Measurements from ENCODE around the gene METTL4.
"Not testable (repeated sequence)": the region's sequence is repeated elsewhere in the genome, so short reads cannot be mapped to it uniquely, and the experiment has no call there.

Gene METTL4

GRCh38 chr18:2541925-2542563, 29.3 kb downstream of the METTL4 start:
- peaks cover 0 to 10% (median 6%) of the 10 kb centered on the region in 5 donors for H3K36me3 ChIP-seq (ENCODE audit: control insufficient read depth in 5 of 5, insufficient read depth in 5 of 5, low read length in 5 of 5)
- not testable (repeated sequence) for H3K27me3 ChIP-seq (ENCODE audit: control insufficient read depth in 5 of 5, insufficient read depth in 4 of 5, low read length in 5 of 5); H3K27ac ChIP-seq (ENCODE audit: low read depth, low read length)

GRCh38 chr18:2540575-2540974, 30.7 kb downstream of the METTL4 start:
- Histone ChIP-seq H3K9ac (ENCODE audit: low read length in 5 of 5) (no peak overlapping the region), H3K4me1 (ENCODE audit: control insufficient read depth in 5 of 5, insufficient read depth in 5 of 5, low read length in 5 of 5) (peaks cover 0 to 8% (median 0%) of the 10 kb centered on the region in 5 donors), H3K27ac (ENCODE audit: low read depth, low read length) (no peak overlapping the region), H3K36me3 (ENCODE audit: control insufficient read depth in 5 of 5, insufficient read depth in 5 of 5, low read length in 5 of 5) (peaks cover 0 to 10% (median 3%) of the 10 kb centered on the region in 5 donors), H3K4me3 (ENCODE audit: low read depth in 1 of 5, low read length in 5 of 5) (no peak overlapping the region), H3K9me3 (ENCODE audit: control insufficient read depth in 5 of 5, low read length in 5 of 5) (no peaks in the 10 kb centered on the region), H3K27me3 (ENCODE audit: control insufficient read depth in 5 of 5, insufficient read depth in 4 of 5, low read length in 5 of 5) (no peaks in the 10 kb centered on the region)

More at GRCh38 chr18:2541925-2542563, 29.3 kb downstream of the METTL4 start:
- H3K9me3 ChIP-seq (ENCODE audit: control insufficient read depth in 5 of 5, low read length in 5 of 5); H3K4me1 ChIP-seq (ENCODE audit: control insufficient read depth in 5 of 5, insufficient read depth in 5 of 5, low read length in 5 of 5); H3K9ac ChIP-seq (ENCODE audit: low read length in 5 of 5); H3K4me3 ChIP-seq (ENCODE audit: low read depth in 1 of 5, low read length in 5 of 5): not testable (repeated sequence)

- no peak overlapping the region for H3K4me3 ChIP-seq (ENCODE audit: low read depth in 1 of 5, low read length in 5 of 5)
- H3K27me3 ChIP-seq (ENCODE audit: control insufficient read depth in 5 of 5, insufficient read depth in 4 of 5, low read length in 5 of 5), result no peaks in the 10 kb centered on the region
- no peak overlapping the region for H3K27ac ChIP-seq (ENCODE audit: low read depth, low read length)
- peak overlapping the region in 1 of 5 donors; percentile 10 for H3K9ac ChIP-seq (ENCODE audit: low read length in 5 of 5)
- H3K9me3 ChIP-seq (ENCODE audit: control insufficient read depth in 5 of 5, low read length in 5 of 5), result no peaks in the 10 kb centered on the region
- peaks cover 3 to 9% (median 6%) of the 10 kb centered on the region in 5 donors for H3K36me3 ChIP-seq (ENCODE audit: control insufficient read depth in 5 of 5, insufficient read depth in 5 of 5, low read length in 5 of 5)
- peaks cover 0 to 8% (median 0%) of the 10 kb centered on the region in 5 donors for H3K4me1 ChIP-seq (ENCODE audit: control insufficient read depth in 5 of 5, insufficient read depth in 5 of 5, low read length in 5 of 5)
Measured at GRCh38 chr18:2538844-2539243, 32.5 kb downstream of the METTL4 start.

- H3K27me3 ChIP-seq (ENCODE audit: control insufficient read depth in 5 of 5, insufficient read depth in 4 of 5, low read length in 5 of 5), result no peaks in the 10 kb centered on the region
- H3K4me3 ChIP-seq (ENCODE audit: low read depth in 1 of 5, low read length in 5 of 5), result no peak overlapping the region
- H3K4me1 ChIP-seq (ENCODE audit: control insufficient read depth in 5 of 5, insufficient read depth in 5 of 5, low read length in 5 of 5), result peaks cover 0 to 8% (median 0%) of the 10 kb centered on the region in 5 donors
- no peaks in the 10 kb centered on the region for H3K9me3 ChIP-seq (ENCODE audit: control insufficient read depth in 5 of 5, low read length in 5 of 5)
- H3K27ac ChIP-seq (ENCODE audit: low read depth, low read length), result no peak overlapping the region
- H3K36me3 ChIP-seq (ENCODE audit: control insufficient read depth in 5 of 5, insufficient read depth in 5 of 5, low read length in 5 of 5), result peaks cover 3 to 9% (median 6%) of the 10 kb centered on the region in 5 donors
- no peak overlapping the region for H3K9ac ChIP-seq (ENCODE audit: low read length in 5 of 5)
Measured at GRCh38 chr18:2538236-2538635, 33.1 kb downstream of the METTL4 start.

- Histone ChIP-seq H3K9me3 (ENCODE audit: control insufficient read depth in 5 of 5, low read length in 5 of 5) (no peaks in the 10 kb centered on the region), H3K4me1 (ENCODE audit: control insufficient read depth in 5 of 5, insufficient read depth in 5 of 5, low read length in 5 of 5) (peaks cover 0 to 8% (median 0%) of the 10 kb centered on the region in 5 donors), H3K36me3 (ENCODE audit: control insufficient read depth in 5 of 5, insufficient read depth in 5 of 5, low read length in 5 of 5) (peaks cover 3 to 9% (median 6%) of the 10 kb centered on the region in 5 donors), H3K9ac (ENCODE audit: low read length in 5 of 5) (no peak overlapping the region), H3K27me3 (ENCODE audit: control insufficient read depth in 5 of 5, insufficient read depth in 4 of 5, low read length in 5 of 5) (no peaks in the 10 kb centered on the region), H3K27ac (ENCODE audit: low read depth, low read length) (no peak overlapping the region), H3K4me3 (ENCODE audit: low read depth in 1 of 5, low read length in 5 of 5) (no peak overlapping the region)
Measured at GRCh38 chr18:2537296-2537695, 34.0 kb downstream of the METTL4 start.

GRCh38 chr18:2536493-2536892, 34.8 kb downstream of the METTL4 start:
- Histone ChIP-seq H3K27ac (ENCODE audit: low read depth, low read length) (no peak overlapping the region), H3K9me3 (ENCODE audit: control insufficient read depth in 5 of 5, low read length in 5 of 5) (no peaks in the 10 kb centered on the region), H3K36me3 (ENCODE audit: control insufficient read depth in 5 of 5, insufficient read depth in 5 of 5, low read length in 5 of 5) (peaks cover 3 to 9% (median 6%) of the 10 kb centered on the region in 5 donors), H3K27me3 (ENCODE audit: control insufficient read depth in 5 of 5, insufficient read depth in 4 of 5, low read length in 5 of 5) (no peaks in the 10 kb centered on the region), H3K4me1 (ENCODE audit: control insufficient read depth in 5 of 5, insufficient read depth in 5 of 5, low read length in 5 of 5) (peaks cover 0 to 8% (median 0%) of the 10 kb centered on the region in 5 donors), H3K9ac (ENCODE audit: low read length in 5 of 5) (no peak overlapping the region), H3K4me3 (ENCODE audit: low read depth in 1 of 5, low read length in 5 of 5) (no peak overlapping the region)

GRCh38 chr18:2536063-2536462, 35.2 kb downstream of the METTL4 start:
- no peak overlapping the region for H3K27ac ChIP-seq (ENCODE audit: low read depth, low read length)
- no peak overlapping the region for H3K4me3 ChIP-seq (ENCODE audit: low read depth in 1 of 5, low read length in 5 of 5)
- no peaks in the 10 kb centered on the region for H3K27me3 ChIP-seq (ENCODE audit: control insufficient read depth in 5 of 5, insufficient read depth in 4 of 5, low read length in 5 of 5)
- no peaks in the 10 kb centered on the region for H3K9me3 ChIP-seq (ENCODE audit: control insufficient read depth in 5 of 5, low read length in 5 of 5)
- H3K9ac ChIP-seq (ENCODE audit: low read length in 5 of 5), result no peak overlapping the region
- peaks cover 0 to 8% (median 0%) of the 10 kb centered on the region in 5 donors for H3K4me1 ChIP-seq (ENCODE audit: control insufficient read depth in 5 of 5, insufficient read depth in 5 of 5, low read length in 5 of 5)
- peaks cover 3 to 9% (median 6%) of the 10 kb centered on the region in 5 donors for H3K36me3 ChIP-seq (ENCODE audit: control insufficient read depth in 5 of 5, insufficient read depth in 5 of 5, low read length in 5 of 5)

- H3K9me3 ChIP-seq (ENCODE audit: control insufficient read depth in 5 of 5, low read length in 5 of 5), result no peaks in the 10 kb centered on the region
- H3K4me1 ChIP-seq (ENCODE audit: control insufficient read depth in 5 of 5, insufficient read depth in 5 of 5, low read length in 5 of 5), result peaks cover 0 to 8% (median 0%) of the 10 kb centered on the region in 5 donors
- H3K36me3 ChIP-seq (ENCODE audit: control insufficient read depth in 5 of 5, insufficient read depth in 5 of 5, low read length in 5 of 5), result peaks cover 3 to 9% (median 6%) of the 10 kb centered on the region in 5 donors
- H3K27ac ChIP-seq (ENCODE audit: low read depth, low read length), result no peak overlapping the region
- no peak overlapping the region for H3K4me3 ChIP-seq (ENCODE audit: low read depth in 1 of 5, low read length in 5 of 5)
- no peaks in the 10 kb centered on the region for H3K27me3 ChIP-seq (ENCODE audit: control insufficient read depth in 5 of 5, insufficient read depth in 4 of 5, low read length in 5 of 5)
- no peak overlapping the region for H3K9ac ChIP-seq (ENCODE audit: low read length in 5 of 5)
Measured at GRCh38 chr18:2535419-2535910, 35.8 kb downstream of the METTL4 start.

- H3K4me3 ChIP-seq (ENCODE audit: low read depth in 1 of 5, low read length in 5 of 5), result no peak overlapping the region
- H3K36me3 ChIP-seq (ENCODE audit: control insufficient read depth in 5 of 5, insufficient read depth in 5 of 5, low read length in 5 of 5), result peaks cover 3 to 9% (median 6%) of the 10 kb centered on the region in 5 donors
- H3K27ac ChIP-seq (ENCODE audit: low read depth, low read length), result no peak overlapping the region
- H3K4me1 ChIP-seq (ENCODE audit: control insufficient read depth in 5 of 5, insufficient read depth in 5 of 5, low read length in 5 of 5), result peaks cover 0 to 8% (median 0%) of the 10 kb centered on the region in 5 donors
- no peaks in the 10 kb centered on the region for H3K27me3 ChIP-seq (ENCODE audit: control insufficient read depth in 5 of 5, insufficient read depth in 4 of 5, low read length in 5 of 5)
- no peak overlapping the region for H3K9ac ChIP-seq (ENCODE audit: low read length in 5 of 5)
- H3K9me3 ChIP-seq (ENCODE audit: control insufficient read depth in 5 of 5, low read length in 5 of 5), result no peaks in the 10 kb centered on the region
Measured at GRCh38 chr18:2534906-2535305, 36.4 kb downstream of the METTL4 start.

GRCh38 chr18:2532797-2533196, 38.5 kb downstream of the METTL4 start:
- Histone ChIP-seq H3K4me3 (ENCODE audit: low read depth in 1 of 5, low read length in 5 of 5) (no peak overlapping the region), H3K9me3 (ENCODE audit: control insufficient read depth in 5 of 5, low read length in 5 of 5) (no peaks in the 10 kb centered on the region), H3K27me3 (ENCODE audit: control insufficient read depth in 5 of 5, insufficient read depth in 4 of 5, low read length in 5 of 5) (no peaks in the 10 kb centered on the region), H3K36me3 (ENCODE audit: control insufficient read depth in 5 of 5, insufficient read depth in 5 of 5, low read length in 5 of 5) (peaks cover 0 to 9% (median 3%) of the 10 kb centered on the region in 5 donors), H3K4me1 (ENCODE audit: control insufficient read depth in 5 of 5, insufficient read depth in 5 of 5, low read length in 5 of 5) (peaks cover 0 to 6% (median 0%) of the 10 kb centered on the region in 5 donors), H3K9ac (ENCODE audit: low read length in 5 of 5) (no peak overlapping the region), H3K27ac (ENCODE audit: low read depth, low read length) (no peak overlapping the region)

Data from subcutaneous abdominal adipose tissue (tissue), 5 donors.